GM12878 (cell line): ENCODE data around the gene TSPEAR. TPM values are rescaled to one million over a fixed set of nuclear protein-coding genes. Genes with fewer than 3 reads are reported as not detected.

Experiments used
- ATAC-seq: fragments of 200-7000 bp; cut with Tn5 transposase; 3 replicates; pipeline ENCODE4 v1.9.1; 2020; ENCODE audit warnings: mild to moderate bottlenecking, moderate library complexity
- BruUV-seq: library from RNA; stranded (reverse); fragments of 400-500 nt; replicated peaks from 2 replicates; lab custom pipeline; 2021; lab: Mats Ljungman, UMichigan
- CTCF ChIA-PET: fragments of 300-600 bp; sonication (Branson Sonifier 250); formaldehyde crosslinking; extraction: SDS; loops from one replicate; lab custom pipeline; 2021; ENCODE audit warnings: inconsistent platforms; lab: Yijun Ruan, JAX
- POLR2A ChIA-PET: fragments of 350-600 bp; formaldehyde crosslinking; extraction: SDS; loops from one replicate; lab custom pipeline; 2021; ENCODE audit warnings: inconsistent platforms; lab: Charles Lee
- RAD21 ChIA-PET: fragments of 300-600 bp; sonication (Branson Sonifier 250); formaldehyde crosslinking; loops from one replicate; lab custom pipeline; 2023; ENCODE audit warnings: antibody characterized with exemption; ENCODE audit not compliant: unreplicated experiment; lab: Charles Lee
- SMC1A ChIA-PET: fragments of 300-600 bp; sonication (Branson Sonifier 250); formaldehyde crosslinking; loops from one replicate; lab custom pipeline; 2023; ENCODE audit not compliant: unreplicated experiment, uncharacterized antibody; lab: Charles Lee
- DNase-seq: peaks from one replicate; pipeline ENCODE4 v3.0.0-alpha.2; 2011; ENCODE audit warnings: low read depth, low spot score
- FAIRE-seq: peaks from 3 replicates; lab custom pipeline; 2011; peaks lifted over from hg19 to GRCh38; lab: Jason Lieb, UNC
- H2AFZ ChIP-seq: 2 replicates; pipeline ENCODE4 v1.6.0; 2011; ENCODE audit warnings: low read depth, low read length, control low read depth; ENCODE audit not compliant: control insufficient read depth
- H3K27ac ChIP-seq: 2 replicates; pipeline ENCODE4 v1.5.1; 2011; ENCODE audit warnings: control low read depth; ENCODE audit not compliant: control insufficient read depth, insufficient read depth
- H3K27me3 ChIP-seq, 2 experiments: replicated peaks in 1 of 2; 2 replicates each; pipeline versions ENCODE4 v1.6.0 to v1.6.1; 2011; ENCODE audit warnings: low read length in 1 of 2; ENCODE audit not compliant: control insufficient read depth in 2 of 2, insufficient read depth in 2 of 2
- H3K36me3 ChIP-seq, 2 experiments: 2 replicates each; pipeline ENCODE4 v1.5.1; 2011; ENCODE audit warnings: low read length in 1 of 2; ENCODE audit not compliant: control insufficient read depth in 2 of 2, insufficient read depth in 2 of 2
- H3K4me1 ChIP-seq: 2 replicates; pipeline ENCODE4 v1.6.1; 2011; ENCODE audit warnings: mild to moderate bottlenecking, low read length, moderate library complexity, mixed read lengths; ENCODE audit not compliant: control insufficient read depth, insufficient read depth
- H3K4me2 ChIP-seq: 2 replicates; pipeline ENCODE4 v1.6.0; 2011; ENCODE audit warnings: control low read depth; ENCODE audit not compliant: control insufficient read depth, insufficient read depth
- H3K4me3 ChIP-seq: fragments of 200-600 bp; sonication (generic); 2 replicates; pipeline ENCODE4 v1.5.1; 2016
- H3K79me2 ChIP-seq: 2 replicates; pipeline ENCODE4 v1.6.0; 2011; ENCODE audit warnings: low read length; ENCODE audit not compliant: control insufficient read depth, insufficient read depth
- H3K9ac ChIP-seq: 2 replicates; pipeline ENCODE4 v1.8.0; 2011; ENCODE audit warnings: low read length, control low read depth, mixed read lengths; ENCODE audit not compliant: control insufficient read depth, insufficient read depth
- H3K9me3 ChIP-seq: replicated peaks from 3 replicates; pipeline ENCODE4 v1.5.1; 2011; ENCODE audit warnings: mild to moderate bottlenecking, low read length; ENCODE audit not compliant: control insufficient read depth, insufficient read depth
- H4K20me1 ChIP-seq: 2 replicates; pipeline ENCODE4 v1.6.0; 2011; ENCODE audit not compliant: control insufficient read depth, insufficient read depth
- ATF7 ChIP-seq: fragments of 450-650 bp; IDR thresholded peaks from 2 replicates; pipeline ENCODE4 v1.6.1; 2016; ENCODE audit warnings: low read depth, mild to moderate bottlenecking
- BHLHE40 ChIP-seq, 2 experiments: fragments of 450-650 bp in 1 of 2; IDR thresholded peaks; 2 replicates each; pipeline ENCODE4 v1.6.1; 2011 to 2017; ENCODE audit warnings: low read depth in 2 of 2, borderline replicate concordance in 1 of 2, improper control_type of control experiment in 1 of 2, low read length in 1 of 2, mild to moderate bottlenecking in 1 of 2
- CBFB ChIP-seq: IDR thresholded peaks from 2 replicates; pipeline ENCODE4 v1.6.1; 2016; ENCODE audit warnings: antibody characterized with exemption, low read depth
- CHD4 ChIP-seq: fragments of 200-600 bp; sonication (generic); IDR thresholded peaks from 2 replicates; pipeline ENCODE4 v1.6.1; 2016; ENCODE audit warnings: mild to moderate bottlenecking
- FOS ChIP-seq: IDR thresholded peaks from 3 replicates; pipeline ENCODE4 v1.6.1; 2011; ENCODE audit warnings: borderline replicate concordance; ENCODE audit not compliant: insufficient read length; ENCODE audit errors: extremely low read depth
- NFYB ChIP-seq: IDR thresholded peaks from 2 replicates; pipeline ENCODE4 v1.6.1; 2011; ENCODE audit warnings: low read depth, mild to moderate bottlenecking, low read length, improper control_type of control experiment, moderate library complexity; ENCODE audit not compliant: insufficient read depth
- PRDM15 ChIP-seq: fragments of 450-650 bp; formaldehyde crosslinking; IDR thresholded peaks from 2 replicates; pipeline ENCODE4 v1.4.0; 2020; ENCODE audit warnings: mild to moderate bottlenecking, moderate library complexity
- SMC3 ChIP-seq: IDR thresholded peaks from 2 replicates; pipeline ENCODE4 v1.6.1; 2011; ENCODE audit warnings: low read length, improper control_type of control experiment, borderline replicate concordance
- SPI1 ChIP-seq: IDR thresholded peaks from 2 replicates; pipeline ENCODE4 v1.6.1; 2011; ENCODE audit warnings: low read depth, mild to moderate bottlenecking, low read length, moderate library complexity, borderline replicate concordance; ENCODE audit not compliant: insufficient read depth
- SRF ChIP-seq, 2 experiments: IDR thresholded peaks; 2 replicates each; pipeline ENCODE4 v1.6.1; 2011; ENCODE audit warnings: low read depth in 2 of 2, low read length in 2 of 2, mild to moderate bottlenecking in 1 of 2, moderate library complexity in 1 of 2
- USF1 ChIP-seq: IDR thresholded peaks from 2 replicates; pipeline ENCODE4 v1.6.1; 2011; ENCODE audit warnings: borderline replicate concordance, low read depth, mild to moderate bottlenecking, moderate library complexity, mixed read lengths, low read length; ENCODE audit not compliant: insufficient read depth; ENCODE audit errors: extremely low read length
- ZZZ3 ChIP-seq: IDR thresholded peaks from 2 replicates; pipeline ENCODE4 v1.6.1; 2011; ENCODE audit warnings: low read depth; ENCODE audit not compliant: control insufficient read depth, insufficient read length
- WGBS: methylation state at CpG from one replicate; pipeline ENCODE4 v1.1.6; 2016; ENCODE audit warnings: low lambda C conversion rate; ENCODE audit not compliant: insufficient replicate concordance, insufficient coverage; ENCODE audit errors: missing lambda C conversion rate; 5-methylcytosine and 5-hydroxymethylcytosine counted together
- in situ Hi-C: fragments of 300-500 bp; cut with MboI; formaldehyde crosslinking; loops from 9 replicates; pipeline ENCODE4 v1.14.3; 2018; ENCODE audit warnings: mixed read lengths
- intact Hi-C: fragments of 100-400 bp; cut with micrococcal nuclease; formaldehyde crosslinking; loops from one replicate; pipeline ENCODE4 v1.14.2; 2022; ENCODE audit not compliant: unreplicated experiment
- polyA plus RNA-seq, 11 experiments: library from polyadenylated mRNA; depleted of rRNA in 4 of 11; unstranded in 6 of 11; stranded (reverse) in 5 of 11; fragments of >200 nt; fragmentation: Nextera tagmentation in 4 of 11; fragmentation: Illumina TruSeq in 1 of 11; extraction: Ambion mirVana in 4 of 11; extraction: Trizol in 1 of 11; gene quantifications; 1 replicate in 1 of 11; 2 replicates in 10 of 11; pipeline versions ENCODE4 v1.2.1 to v1.2.3, GENCODE V29; 2011 to 2016; ENCODE audit warnings: inconsistent platforms in 2 of 11, missing spikeins in 2 of 11, low read depth in 1 of 11
- total RNA-seq, 4 experiments: library from RNA; depleted of rRNA in 3 of 4; stranded (reverse); fragments of >200 nt in 3 of 4; fragmentation: Illumina TruSeq in 1 of 4; extraction: Trizol in 1 of 4; gene quantifications; 2 replicates each; pipeline versions ENCODE4 v1.2.1 to v1.2.3, GENCODE V29; 2013 to 2021
- TF ChIP-seq, protein P1 (sequence below): fragments of 450-650 bp; IDR thresholded peaks from 2 replicates; pipeline ENCODE4 v1.6.1; 2017; ENCODE audit warnings: antibody characterized with exemption, mild to moderate bottlenecking, moderate library complexity
- TF ChIP-seq, protein P2 (sequence below): fragments of 450-650 bp; IDR thresholded peaks from 2 replicates; pipeline ENCODE4 v1.6.1; 2017; ENCODE audit warnings: borderline replicate concordance

Gene TSPEAR
- total and polyA plus RNA-seq, 10 of the 15 experiments (the other 5 are each of a cell fraction or from before 2014, with no cell fraction given) = not detected

DNA sequence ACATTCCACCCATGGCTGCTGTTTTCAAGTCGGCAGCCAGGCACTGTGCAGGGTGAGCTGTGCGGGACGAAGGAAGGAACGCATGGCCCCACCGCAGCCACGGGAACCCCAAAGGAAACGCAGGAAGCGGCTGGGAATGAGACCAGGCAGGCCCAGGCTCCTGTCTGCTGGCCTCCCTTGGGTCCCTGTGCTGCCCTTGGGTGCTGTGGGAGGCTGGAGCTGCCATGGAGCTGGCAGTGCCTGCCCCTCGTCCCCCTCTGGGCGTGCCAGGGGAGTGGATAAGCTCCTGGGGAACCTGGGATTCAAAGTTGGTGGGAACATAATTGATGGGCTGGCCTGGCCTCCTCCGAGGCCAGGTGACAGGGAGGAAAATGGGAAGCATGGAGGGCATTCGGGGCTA is 143.1 kb downstream of the TSPEAR start:
- no TSS peak for BruUV-seq
- H2AFZ ChIP-seq = no peak overlapping the region
- RAD21 ChIA-PET = no interaction called here

More for the DNA sequence above, 143.1 kb downstream of the TSPEAR start:
- no peak overlapping the region for H3K4me2 ChIP-seq
- SMC1A ChIA-PET = no interaction called here
- DNase-seq (no peak), ATAC-seq (no peak), FAIRE-seq (no peak)
- H3K36me3 ChIP-seq = no peaks in the 10 kb centered on the region
- H3K79me2 ChIP-seq = no peaks in the 10 kb centered on the region
- 38% methylated on average over 12 of the region's 12 CpGs for WGBS
- no peaks in the 10 kb centered on the region for H4K20me1 ChIP-seq
- intact Hi-C loops (no loop called here), in situ Hi-C loops (no loop called here)
- no peaks in the 10 kb centered on the region for H3K27me3 ChIP-seq
- no peak overlapping the region for H3K4me3 ChIP-seq
- no peak for TF ChIP-seq NFYB
- TF ChIP-seq CHD4 = no peak
- no peak for TF ChIP-seq FOS
- TF ChIP-seq USF1 = no peak
- TF ChIP-seq, protein P1, sequence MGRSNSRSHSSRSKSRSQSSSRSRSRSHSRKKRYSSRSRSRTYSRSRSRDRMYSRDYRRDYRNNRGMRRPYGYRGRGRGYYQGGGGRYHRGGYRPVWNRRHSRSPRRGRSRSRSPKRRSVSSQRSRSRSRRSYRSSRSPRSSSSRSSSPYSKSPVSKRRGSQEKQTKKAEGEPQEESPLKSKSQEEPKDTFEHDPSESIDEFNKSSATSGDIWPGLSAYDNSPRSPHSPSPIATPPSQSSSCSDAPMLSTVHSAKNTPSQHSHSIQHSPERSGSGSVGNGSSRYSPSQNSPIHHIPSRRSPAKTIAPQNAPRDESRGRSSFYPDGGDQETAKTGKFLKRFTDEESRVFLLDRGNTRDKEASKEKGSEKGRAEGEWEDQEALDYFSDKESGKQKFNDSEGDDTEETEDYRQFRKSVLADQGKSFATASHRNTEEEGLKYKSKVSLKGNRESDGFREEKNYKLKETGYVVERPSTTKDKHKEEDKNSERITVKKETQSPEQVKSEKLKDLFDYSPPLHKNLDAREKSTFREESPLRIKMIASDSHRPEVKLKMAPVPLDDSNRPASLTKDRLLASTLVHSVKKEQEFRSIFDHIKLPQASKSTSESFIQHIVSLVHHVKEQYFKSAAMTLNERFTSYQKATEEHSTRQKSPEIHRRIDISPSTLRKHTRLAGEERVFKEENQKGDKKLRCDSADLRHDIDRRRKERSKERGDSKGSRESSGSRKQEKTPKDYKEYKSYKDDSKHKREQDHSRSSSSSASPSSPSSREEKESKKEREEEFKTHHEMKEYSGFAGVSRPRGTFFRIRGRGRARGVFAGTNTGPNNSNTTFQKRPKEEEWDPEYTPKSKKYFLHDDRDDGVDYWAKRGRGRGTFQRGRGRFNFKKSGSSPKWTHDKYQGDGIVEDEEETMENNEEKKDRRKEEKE = no peak
- TF ChIP-seq ATF7 = no peak
- no peak for TF ChIP-seq SPI1
- TF ChIP-seq, protein P2, sequence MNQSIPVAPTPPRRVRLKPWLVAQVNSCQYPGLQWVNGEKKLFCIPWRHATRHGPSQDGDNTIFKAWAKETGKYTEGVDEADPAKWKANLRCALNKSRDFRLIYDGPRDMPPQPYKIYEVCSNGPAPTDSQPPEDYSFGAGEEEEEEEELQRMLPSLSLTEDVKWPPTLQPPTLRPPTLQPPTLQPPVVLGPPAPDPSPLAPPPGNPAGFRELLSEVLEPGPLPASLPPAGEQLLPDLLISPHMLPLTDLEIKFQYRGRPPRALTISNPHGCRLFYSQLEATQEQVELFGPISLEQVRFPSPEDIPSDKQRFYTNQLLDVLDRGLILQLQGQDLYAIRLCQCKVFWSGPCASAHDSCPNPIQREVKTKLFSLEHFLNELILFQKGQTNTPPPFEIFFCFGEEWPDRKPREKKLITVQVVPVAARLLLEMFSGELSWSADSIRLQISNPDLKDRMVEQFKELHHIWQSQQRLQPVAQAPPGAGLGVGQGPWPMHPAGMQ = no peak
- TF ChIP-seq SMC3 = no peak
- TF ChIP-seq PRDM15 (CRISPR knock-in tag) = no peak
- no peak for TF ChIP-seq BHLHE40 (IDR thresholded peaks at IDR 0.05; ENCODE audit: borderline replicate concordance in 1 of 2, low read depth in 2 of 2, low read length in 1 of 2)
- TF ChIP-seq CBFB = no peak
- no peak for TF ChIP-seq SRF (IDR thresholded peaks at IDR 0.05; ENCODE audit: low read depth in 2 of 2, low read length in 2 of 2)
- no peak for TF ChIP-seq ZZZ3
- no peaks in the 10 kb centered on the region; the same call in 1 of the 3 replicates for H3K9me3 ChIP-seq
- H3K27ac ChIP-seq = no peak overlapping the region
- no peaks in the 10 kb centered on the region for H3K4me1 ChIP-seq
- POLR2A ChIA-PET = interaction anchor here (0.5 kb wide), 1 partner anchor 67 kb away, joined by 4 read pairs; no protein-coding TSS in a partner anchor
- CTCF ChIA-PET = no interaction called here
- H3K9ac ChIP-seq = no peak overlapping the region
